Vagina (tissue), 2 donors: ENCODE results near the gene MEIOSIN. TPM values are rescaled to one million over a fixed set of nuclear protein-coding genes. Genes with fewer than 3 reads are reported as not detected.

Experiments used
- DNase-seq, 2 donors: peaks; one replicate each; pipeline ENCODE4 v3.0.0-alpha.2; 2017; ENCODE audit errors: extremely low spot score in 2 of 2
- H3K27ac ChIP-seq: fragments of 200-600 bp; sonication (generic); one replicate; pipeline ENCODE4 v1.5.1; 2019
- H3K27me3 ChIP-seq: fragments of 200-600 bp; sonication (generic); one replicate; pipeline ENCODE4 v1.5.1; 2019
- H3K36me3 ChIP-seq, 2 donors: fragments of 200-600 bp; sonication (generic); one replicate each; pipeline ENCODE4 v1.5.1; 2017 to 2019
- H3K4me1 ChIP-seq: fragments of 200-600 bp; sonication (generic); one replicate; pipeline ENCODE4 v1.5.1; 2019
- H3K4me3 ChIP-seq, 2 donors: fragments of 200-600 bp; sonication (generic); 1 replicate in 1 of 2; 2 replicates in 1 of 2; pipeline ENCODE4 v1.5.1; 2016 to 2019
- H3K9me3 ChIP-seq: fragments of 200-600 bp; sonication (generic); one replicate; pipeline ENCODE4 v1.5.1; 2019
- CTCF ChIP-seq, 3 experiments: fragments of 450-650 bp in 2 of 3; fragments of 200-600 bp in 1 of 3; sonication (generic) in 1 of 3; IDR thresholded peaks; one replicate each; pipeline ENCODE4 v1.5.1; 2017 to 2019; ENCODE audit warnings: antibody characterized with exemption in 3 of 3, mild to moderate bottlenecking in 2 of 3, moderate library complexity in 2 of 3
- POLR2A ChIP-seq, 2 donors: fragments of 450-650 bp; IDR thresholded peaks; one replicate each; pipeline ENCODE4 v1.6.1; 2017; ENCODE audit warnings: antibody characterized with exemption in 2 of 2, mild to moderate bottlenecking in 2 of 2, moderate library complexity in 2 of 2
- POLR2AphosphoS5 ChIP-seq, 2 donors: sonication (generic); formaldehyde crosslinking; IDR thresholded peaks; one replicate each; pipeline ENCODE4 v1.9.0; 2017; ENCODE audit warnings: antibody characterized with exemption in 2 of 2, mild to moderate bottlenecking in 2 of 2, low read depth in 1 of 2; ENCODE audit not compliant: insufficient read depth in 1 of 2
- intact Hi-C: fragments of 100-400 bp; cut with DNase I; formaldehyde crosslinking; loops from one replicate; pipeline ENCODE4 v1.15.1; 2023
- total RNA-seq: library from RNA; depleted of rRNA; stranded (reverse); fragments of >200 nt; gene quantifications from one replicate; pipeline ENCODE4 v1.2.3, GENCODE V29; 2016

Gene MEIOSIN
- total RNA-seq, 1 donor from 2014 or later: not detected

GRCh38 chr19:45779231-45780145 is 46.2 kb downstream of the MEIOSIN start:
- TF ChIP-seq POLR2AphosphoS5 (IDR thresholded peaks at IDR 0.05; ENCODE audit: insufficient read depth in 1 of 2, low read depth in 1 of 2) (peak in 1 of 2 donors; percentile 18), POLR2A (IDR thresholded peaks at IDR 0.05) (no peak), CTCF (IDR thresholded peaks at IDR 0.05) (peak in 2 of 3 experiments; percentile 25 to 48)
- peak overlapping the region; percentile 46 to 67 for H3K4me3 ChIP-seq
- no peaks in the 10 kb centered on the region for H3K27me3 ChIP-seq
- H3K4me1 ChIP-seq: peaks cover 63% of the 10 kb centered on the region
- no peaks in the 10 kb centered on the region for H3K9me3 ChIP-seq
- peak overlapping the region; percentile 90 for H3K27ac ChIP-seq
- DNase-seq: no peak
- intact Hi-C loops: no loop called here
- H3K36me3 ChIP-seq: peaks cover 0 to 23% of the 10 kb centered on the region in 2 donors

GRCh38 chr19:45780146-45780447 is 46.9 kb downstream of the MEIOSIN start:
- H3K4me1 ChIP-seq: peaks cover 70% of the 10 kb centered on the region

GRCh38 chr19:45780448-45781213 is 47.4 kb downstream of the MEIOSIN start:
- Histone ChIP-seq H3K27ac (peak overlapping the region; percentile 90), H3K36me3 (peaks cover 0 to 23% of the 10 kb centered on the region in 2 donors), H3K4me1 (peaks cover 73% of the 10 kb centered on the region), H3K27me3 (no peaks in the 10 kb centered on the region), H3K9me3 (no peaks in the 10 kb centered on the region), H3K4me3 (peak overlapping the region; percentile 46 to 67)
- intact Hi-C loops: no loop called here
- no peak for DNase-seq
- TF ChIP-seq POLR2AphosphoS5 (IDR thresholded peaks at IDR 0.05; ENCODE audit: insufficient read depth in 1 of 2, low read depth in 1 of 2) (peak in 1 of 2 donors; percentile 11), POLR2A (IDR thresholded peaks at IDR 0.05) (no peak)

More at GRCh38 chr19:45780146-45780447, 46.9 kb downstream of the MEIOSIN start:
- intact Hi-C loops: no loop called here
- Histone ChIP-seq H3K27ac (peak overlapping the region; percentile 90), H3K27me3 (no peaks in the 10 kb centered on the region), H3K9me3 (no peaks in the 10 kb centered on the region), H3K4me3 (peak overlapping the region; percentile 46 to 67), H3K36me3 (peaks cover 0 to 18% of the 10 kb centered on the region in 2 donors)
- no peak for DNase-seq
- TF ChIP-seq POLR2AphosphoS5 (IDR thresholded peaks at IDR 0.05; ENCODE audit: insufficient read depth in 1 of 2, low read depth in 1 of 2): no peak
- no peak for TF ChIP-seq POLR2A (IDR thresholded peaks at IDR 0.05)
- TF ChIP-seq CTCF (IDR thresholded peaks at IDR 0.05): no peak

GRCh38 chr19:45781214-45782161 is 48.2 kb downstream of the MEIOSIN start:
- no peak for DNase-seq
- TF ChIP-seq POLR2A (IDR thresholded peaks at IDR 0.05) (no peak), POLR2AphosphoS5 (IDR thresholded peaks at IDR 0.05; ENCODE audit: insufficient read depth in 1 of 2, low read depth in 1 of 2) (peak in 1 of 2 donors; percentile 3), CTCF (IDR thresholded peaks at IDR 0.05) (no peak)

More at GRCh38 chr19:45781214-45782161, 48.2 kb downstream of the MEIOSIN start:
- Histone ChIP-seq H3K36me3 (peaks cover 0 to 31% of the 10 kb centered on the region in 2 donors), H3K27me3 (no peaks in the 10 kb centered on the region), H3K4me3 (peak overlapping the region; percentile 46 to 67), H3K27ac (peak overlapping the region; percentile 90), H3K9me3 (no peaks in the 10 kb centered on the region), H3K4me1 (peaks cover 73% of the 10 kb centered on the region)
- intact Hi-C loops: no loop called here
